SK-N-SH (cell line): ENCODE results near the gene KMT2C. TPM values are rescaled to one million over a fixed set of nuclear protein-coding genes. Genes with fewer than 3 reads are reported as not detected.

Source experiments
- CTCF ChIA-PET: fragments of 300-600, 350-600 bp; formaldehyde crosslinking; extraction: SDS; loops from one replicate; lab custom pipeline; 2021; lab: Yijun Ruan, JAX
- POLR2A ChIA-PET: fragments of 350-600 bp; sonication (Branson Sonifier 250); formaldehyde crosslinking; extraction: SDS; loops from one replicate; lab custom pipeline; 2020; ENCODE audit warnings: antibody characterized with exemption, inconsistent platforms; lab: Yijun Ruan, JAX
- DNase-seq: peaks from one replicate; pipeline ENCODE4 v3.0.0; 2012
- H2AFZ ChIP-seq: fragments of 200-600 bp; sonication (generic); 2 replicates; pipeline ENCODE4 v1.8.1; 2016; ENCODE audit warnings: antibody characterized with exemption, mild to moderate bottlenecking, low read depth
- H3F3A ChIP-seq: fragments of 200-600 bp; sonication (generic); replicated peaks from 2 replicates; pipeline ENCODE3; 2016; ENCODE audit warnings: antibody characterized with exemption, mild to moderate bottlenecking; ENCODE audit not compliant: insufficient read depth
- H3K27ac ChIP-seq, 2 experiments: fragments of 200-500 bp in 1 of 2; fragments of 200-600 bp in 1 of 2; sonication (Bioruptor generic) in 1 of 2; sonication (generic), shearing (Covaris generic) in 1 of 2; 2 replicates each; pipeline versions ENCODE4 v1.5.1 to v1.6.1; 2014 to 2016; ENCODE audit warnings: low read depth in 2 of 2, inconsistent platforms in 1 of 2, low read length in 1 of 2, mild to moderate bottlenecking in 1 of 2, mixed read lengths in 1 of 2
- H3K27me3 ChIP-seq: fragments of 200-600 bp; sonication (generic), shearing (Covaris generic); 2 replicates; pipeline ENCODE4 v1.6.1; 2016; ENCODE audit warnings: mixed run types; ENCODE audit not compliant: insufficient read depth
- H3K36me3 ChIP-seq, 2 experiments: fragments of 200-500 bp in 1 of 2; fragments of 200-600 bp in 1 of 2; sonication (Bioruptor generic) in 1 of 2; sonication (generic) in 1 of 2; replicated peaks in 1 of 2; 2 replicates each; pipeline versions ENCODE3 to v1.5.1; 2014 to 2016; ENCODE audit warnings: low read length in 1 of 2, mild to moderate bottlenecking in 1 of 2; ENCODE audit not compliant: insufficient read depth in 2 of 2, control insufficient read depth in 1 of 2
- H3K4me1 ChIP-seq, 2 experiments: fragments of 200-500 bp in 1 of 2; fragments of 200-600 bp in 1 of 2; sonication (Bioruptor generic) in 1 of 2; sonication (generic), shearing (Covaris generic) in 1 of 2; 2 replicates each; pipeline versions ENCODE4 v1.5.1 to v1.6.1; 2014 to 2016; ENCODE audit warnings: low read depth in 1 of 2, low read length in 1 of 2, mixed run types in 1 of 2; ENCODE audit not compliant: insufficient read depth in 2 of 2, control insufficient read depth in 1 of 2
- H3K4me2 ChIP-seq: fragments of 200-600 bp; sonication (generic), shearing (Covaris generic); 2 replicates; pipeline ENCODE4 v1.6.1; 2017; ENCODE audit warnings: mixed run types
- H3K4me3 ChIP-seq, 2 experiments: fragments of 200-500 bp in 1 of 2; fragments of 200-600 bp in 1 of 2; sonication (Bioruptor generic) in 1 of 2; sonication (generic), shearing (Covaris generic) in 1 of 2; 2 replicates each; pipeline versions ENCODE4 v1.5.1 to v1.8.1; 2014 to 2016; ENCODE audit warnings: low read depth in 2 of 2, inconsistent platforms in 1 of 2, low read length in 1 of 2, mild to moderate bottlenecking in 1 of 2, mixed read lengths in 1 of 2, moderate library complexity in 1 of 2
- H3K79me2 ChIP-seq: fragments of 200-600 bp; sonication (generic); 2 replicates; pipeline ENCODE4 v1.8.1; 2017; ENCODE audit warnings: mild to moderate bottlenecking; ENCODE audit not compliant: insufficient read depth
- H3K9ac ChIP-seq: fragments of 200-600 bp; sonication (generic); 2 replicates; pipeline ENCODE4 v1.6.1; 2017; ENCODE audit warnings: mixed run types
- H3K9me2 ChIP-seq: fragments of 200-600 bp; sonication (generic); 2 replicates; pipeline ENCODE4 v1.6.1; 2017; ENCODE audit warnings: mixed run types
- H3K9me3 ChIP-seq: fragments of 200-600 bp; sonication (generic); 2 replicates; pipeline ENCODE4 v1.6.1; 2017; ENCODE audit warnings: mixed run types, mild to moderate bottlenecking, moderate library complexity
- H4K20me1 ChIP-seq: fragments of 200-600 bp; sonication (generic); 2 replicates; pipeline ENCODE4 v1.6.1; 2017; ENCODE audit warnings: mild to moderate bottlenecking, mixed run types; ENCODE audit not compliant: insufficient read depth
- CHD2 ChIP-seq: fragments of 150-350 bp; IDR thresholded peaks from 2 replicates; pipeline ENCODE4 v1.6.1; 2018; ENCODE audit warnings: low read length; ENCODE audit not compliant: partially characterized antibody
- EP300 ChIP-seq, 2 experiments: IDR thresholded peaks; 2 replicates each; pipeline versions ENCODE4 v1.4.0 to v1.6.1; 2012; ENCODE audit warnings: borderline replicate concordance in 1 of 2, low read depth in 1 of 2, low read length in 1 of 2
- EZH2phosphoT487 ChIP-seq: fragments of 200-600 bp; sonication (generic); IDR thresholded peaks from 2 replicates; pipeline ENCODE4 v1.6.1; 2017; ENCODE audit warnings: low read depth, mixed run types, mild to moderate bottlenecking, antibody characterized with exemption, moderate library complexity, borderline replicate concordance
- GATA2 ChIP-seq: sonication (generic); formaldehyde crosslinking; IDR thresholded peaks from 2 replicates; pipeline ENCODE4 v1.5.0; 2020; ENCODE audit warnings: mild to moderate bottlenecking, missing genetic modification reagents
- JUND ChIP-seq: IDR thresholded peaks from 2 replicates; pipeline ENCODE4 v1.4.0; 2012
- MXI1 ChIP-seq: IDR thresholded peaks from 2 replicates; pipeline ENCODE4 v1.6.1; 2012; ENCODE audit warnings: mild to moderate bottlenecking, low read depth, low read length, improper control_type of control experiment
- NFIC ChIP-seq: IDR thresholded peaks from 2 replicates; pipeline ENCODE4 v1.4.0; 2012; ENCODE audit warnings: borderline replicate concordance
- POLR2AphosphoS5 ChIP-seq: IDR thresholded peaks from 2 replicates; pipeline ENCODE4 v1.6.1; 2012; ENCODE audit warnings: low read depth, low read length
- RCOR1 ChIP-seq: fragments of 150-350 bp; IDR thresholded peaks from 2 replicates; pipeline ENCODE4 v1.6.1; 2017; ENCODE audit warnings: antibody characterized with exemption, low read length
- SIN3A ChIP-seq: IDR thresholded peaks from 2 replicates; pipeline ENCODE4 v1.6.1; 2012; ENCODE audit warnings: low read depth, mild to moderate bottlenecking, low read length, moderate library complexity, borderline replicate concordance
- TEAD4 ChIP-seq: IDR thresholded peaks from 2 replicates; pipeline ENCODE4 v1.4.0; 2012; ENCODE audit warnings: mild to moderate bottlenecking, borderline replicate concordance; ENCODE audit not compliant: insufficient read depth
- WGBS: methylation state at CpG from one replicate; pipeline ENCODE4 v1.1.6; 2017; ENCODE audit warnings: low lambda C conversion rate; 5-methylcytosine and 5-hydroxymethylcytosine counted together
- polyA plus RNA-seq, 3 experiments: library from polyadenylated mRNA; depleted of rRNA; stranded (reverse); fragments of >200 nt; gene quantifications; 2 replicates each; pipeline ENCODE4 v1.2.3, GENCODE V29; 2012
- TF ChIP-seq, protein P1 (sequence below): fragments of 200-600 bp; sonication (generic); IDR thresholded peaks from 2 replicates; pipeline ENCODE4 v1.6.1; 2017; ENCODE audit warnings: antibody characterized with exemption, mild to moderate bottlenecking, moderate library complexity
- TF ChIP-seq, protein P2 (sequence below): IDR thresholded peaks from 2 replicates; pipeline ENCODE4; 2012
- TF ChIP-seq, protein P3 (sequence below): fragments of 150-350 bp; IDR thresholded peaks from 2 replicates; pipeline ENCODE4 v1.6.1; 2016; ENCODE audit warnings: mild to moderate bottlenecking, low read depth, low read length
- TF ChIP-seq, protein P4 (sequence below): IDR thresholded peaks from 2 replicates; pipeline ENCODE4 v1.4.0; 2012; ENCODE audit warnings: low read depth, borderline replicate concordance

The KMT2C gene
- polyA plus RNA-seq, 1 of the 3 experiments (the other 2 are of a cell fraction) = 8.0 TPM

DNA sequence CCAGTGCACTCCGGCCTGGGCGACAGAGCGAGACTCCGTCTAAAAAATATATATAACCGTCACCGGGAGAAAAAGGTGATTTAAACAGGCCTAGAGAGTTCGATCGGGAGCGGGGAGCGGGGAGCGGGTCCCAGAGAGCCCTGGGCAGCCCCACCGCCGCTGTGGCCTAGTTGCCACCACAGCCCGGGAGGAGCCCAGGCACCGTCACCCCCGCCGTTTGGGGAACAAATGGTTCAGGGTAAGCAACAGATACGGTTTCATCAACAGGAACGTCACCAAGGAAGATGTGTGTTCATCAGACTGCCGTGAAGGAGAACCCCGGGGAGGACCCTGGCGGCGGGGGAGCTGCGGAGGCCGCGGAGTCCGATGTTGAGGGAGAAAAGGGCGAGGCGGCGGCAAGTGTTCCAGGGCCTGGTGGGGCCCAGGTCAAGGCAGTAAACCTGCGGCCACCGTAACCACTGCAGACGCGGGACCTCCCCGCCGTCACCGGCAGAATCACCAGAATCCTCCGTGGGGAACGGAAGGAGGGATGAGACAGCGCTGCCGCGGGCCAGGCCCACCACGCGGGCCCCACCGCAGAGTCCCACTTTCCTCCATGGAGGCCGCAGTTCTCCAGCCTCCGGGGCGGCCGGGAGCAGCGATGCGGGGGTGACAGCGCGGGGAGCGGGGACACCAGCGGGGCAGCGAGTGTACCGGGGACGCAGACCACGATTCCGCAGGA is 306.9 kb downstream of the KMT2C start:
- no peaks in the 10 kb centered on the region for H4K20me1 ChIP-seq
- H3K27ac ChIP-seq = no peak overlapping the region
- H3K9me3 ChIP-seq = no peaks in the 10 kb centered on the region
- ChIA-PET CTCF (interaction anchor here (0.9 kb wide), 1 partner anchor 346 kb away, joined by 4 read pairs; no protein-coding TSS in a partner anchor), POLR2A (no interaction called here)
- no peak overlapping the region for H3K9ac ChIP-seq
- H3K9me2 ChIP-seq = no peaks in the 10 kb centered on the region
- H3K4me2 ChIP-seq = no peak overlapping the region
- TF ChIP-seq GATA2 (CRISPR knock-in tag) = no peak
- TF ChIP-seq CHD2 = no peak
- no peak for TF ChIP-seq TEAD4
- TF ChIP-seq EZH2phosphoT487 = no peak
- TF ChIP-seq, protein P1, sequence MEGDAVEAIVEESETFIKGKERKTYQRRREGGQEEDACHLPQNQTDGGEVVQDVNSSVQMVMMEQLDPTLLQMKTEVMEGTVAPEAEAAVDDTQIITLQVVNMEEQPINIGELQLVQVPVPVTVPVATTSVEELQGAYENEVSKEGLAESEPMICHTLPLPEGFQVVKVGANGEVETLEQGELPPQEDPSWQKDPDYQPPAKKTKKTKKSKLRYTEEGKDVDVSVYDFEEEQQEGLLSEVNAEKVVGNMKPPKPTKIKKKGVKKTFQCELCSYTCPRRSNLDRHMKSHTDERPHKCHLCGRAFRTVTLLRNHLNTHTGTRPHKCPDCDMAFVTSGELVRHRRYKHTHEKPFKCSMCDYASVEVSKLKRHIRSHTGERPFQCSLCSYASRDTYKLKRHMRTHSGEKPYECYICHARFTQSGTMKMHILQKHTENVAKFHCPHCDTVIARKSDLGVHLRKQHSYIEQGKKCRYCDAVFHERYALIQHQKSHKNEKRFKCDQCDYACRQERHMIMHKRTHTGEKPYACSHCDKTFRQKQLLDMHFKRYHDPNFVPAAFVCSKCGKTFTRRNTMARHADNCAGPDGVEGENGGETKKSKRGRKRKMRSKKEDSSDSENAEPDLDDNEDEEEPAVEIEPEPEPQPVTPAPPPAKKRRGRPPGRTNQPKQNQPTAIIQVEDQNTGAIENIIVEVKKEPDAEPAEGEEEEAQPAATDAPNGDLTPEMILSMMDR = no peak
- TF ChIP-seq MXI1 = no peak
- TF ChIP-seq, protein P2, sequence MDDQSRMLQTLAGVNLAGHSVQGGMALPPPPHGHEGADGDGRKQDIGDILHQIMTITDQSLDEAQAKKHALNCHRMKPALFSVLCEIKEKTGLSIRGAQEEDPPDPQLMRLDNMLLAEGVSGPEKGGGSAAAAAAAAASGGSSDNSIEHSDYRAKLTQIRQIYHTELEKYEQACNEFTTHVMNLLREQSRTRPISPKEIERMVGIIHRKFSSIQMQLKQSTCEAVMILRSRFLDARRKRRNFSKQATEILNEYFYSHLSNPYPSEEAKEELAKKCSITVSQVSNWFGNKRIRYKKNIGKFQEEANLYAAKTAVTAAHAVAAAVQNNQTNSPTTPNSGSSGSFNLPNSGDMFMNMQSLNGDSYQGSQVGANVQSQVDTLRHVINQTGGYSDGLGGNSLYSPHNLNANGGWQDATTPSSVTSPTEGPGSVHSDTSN = no peak
- TF ChIP-seq, protein P3, sequence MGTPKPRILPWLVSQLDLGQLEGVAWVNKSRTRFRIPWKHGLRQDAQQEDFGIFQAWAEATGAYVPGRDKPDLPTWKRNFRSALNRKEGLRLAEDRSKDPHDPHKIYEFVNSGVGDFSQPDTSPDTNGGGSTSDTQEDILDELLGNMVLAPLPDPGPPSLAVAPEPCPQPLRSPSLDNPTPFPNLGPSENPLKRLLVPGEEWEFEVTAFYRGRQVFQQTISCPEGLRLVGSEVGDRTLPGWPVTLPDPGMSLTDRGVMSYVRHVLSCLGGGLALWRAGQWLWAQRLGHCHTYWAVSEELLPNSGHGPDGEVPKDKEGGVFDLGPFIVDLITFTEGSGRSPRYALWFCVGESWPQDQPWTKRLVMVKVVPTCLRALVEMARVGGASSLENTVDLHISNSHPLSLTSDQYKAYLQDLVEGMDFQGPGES = no peak
- no peak for TF ChIP-seq RCOR1
- no peak for TF ChIP-seq SIN3A
- no peak for TF ChIP-seq JUND
- TF ChIP-seq, protein P4, sequence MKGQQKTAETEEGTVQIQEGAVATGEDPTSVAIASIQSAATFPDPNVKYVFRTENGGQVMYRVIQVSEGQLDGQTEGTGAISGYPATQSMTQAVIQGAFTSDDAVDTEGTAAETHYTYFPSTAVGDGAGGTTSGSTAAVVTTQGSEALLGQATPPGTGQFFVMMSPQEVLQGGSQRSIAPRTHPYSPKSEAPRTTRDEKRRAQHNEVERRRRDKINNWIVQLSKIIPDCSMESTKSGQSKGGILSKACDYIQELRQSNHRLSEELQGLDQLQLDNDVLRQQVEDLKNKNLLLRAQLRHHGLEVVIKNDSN = no peak
- no peak for TF ChIP-seq NFIC
- no peak for TF ChIP-seq POLR2AphosphoS5
- no peak for TF ChIP-seq EP300 (IDR thresholded peaks at IDR 0.05; ENCODE audit: borderline replicate concordance in 1 of 2, low read depth in 1 of 2, low read length in 1 of 2)
- no peak for DNase-seq
- H3K27me3 ChIP-seq = no peaks in the 10 kb centered on the region
- 99% methylated on average over 60 of the region's 60 CpGs for WGBS
- peaks cover 65 to 69% of the 10 kb centered on the region in 2 experiments for H3K36me3 ChIP-seq
- H2AFZ ChIP-seq = no peak overlapping the region
- H3K79me2 ChIP-seq = no peaks in the 10 kb centered on the region
- H3K4me3 ChIP-seq = no peak overlapping the region
- H3K4me1 ChIP-seq = peaks cover 0 to 5% of the 10 kb centered on the region in 2 experiments; a peak in 1 of 4 replicates
- H3F3A ChIP-seq = no peaks in the 10 kb centered on the region
